GM20000 (cell line): ENCODE results near the gene CCDC27.

Source experiments
- DNase-seq: peaks from one replicate; pipeline ENCODE4 v3.0.0; 2012; ENCODE audit warnings: low spot score
- CTCF ChIP-seq: IDR thresholded peaks from 2 replicates; pipeline ENCODE4 v1.5.1; 2012; ENCODE audit warnings: mild to moderate bottlenecking, control low read depth; ENCODE audit errors: extremely low read depth, missing control alignments

Gene CCDC27

GRCh38 chr1:3752400-3752945 is at the start of gene CCDC27:
Gene CCDC27 (plus strand): TSS chr1:3752450. CDS start chr1:3752482, 32 bp downstream.
- TF ChIP-seq CTCF, result no peak
- DNase-seq, result no peak

DNA sequence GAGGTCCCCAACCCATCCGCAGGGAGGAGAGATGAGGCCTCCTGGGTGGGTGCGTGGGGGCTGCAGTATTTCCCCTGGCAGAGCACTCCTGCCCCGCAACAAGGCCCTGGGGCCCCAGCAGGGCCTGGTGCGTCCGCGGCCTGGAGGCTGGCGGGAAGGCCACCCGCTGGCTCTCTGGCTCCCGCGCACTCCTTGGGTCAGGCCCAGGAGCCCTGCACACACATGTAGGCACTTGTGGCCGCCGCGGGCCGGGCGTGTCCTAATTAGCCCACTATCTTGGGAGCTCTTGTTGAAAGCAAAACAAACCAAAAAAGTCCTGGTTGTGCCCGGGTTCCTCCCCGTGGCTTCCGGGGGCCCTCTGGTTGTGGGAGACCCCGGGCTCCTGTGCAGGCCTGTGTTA is 49.7 kb upstream of the CCDC27 start:
- no peak for DNase-seq
- TF ChIP-seq CTCF, result no peak

DNA sequence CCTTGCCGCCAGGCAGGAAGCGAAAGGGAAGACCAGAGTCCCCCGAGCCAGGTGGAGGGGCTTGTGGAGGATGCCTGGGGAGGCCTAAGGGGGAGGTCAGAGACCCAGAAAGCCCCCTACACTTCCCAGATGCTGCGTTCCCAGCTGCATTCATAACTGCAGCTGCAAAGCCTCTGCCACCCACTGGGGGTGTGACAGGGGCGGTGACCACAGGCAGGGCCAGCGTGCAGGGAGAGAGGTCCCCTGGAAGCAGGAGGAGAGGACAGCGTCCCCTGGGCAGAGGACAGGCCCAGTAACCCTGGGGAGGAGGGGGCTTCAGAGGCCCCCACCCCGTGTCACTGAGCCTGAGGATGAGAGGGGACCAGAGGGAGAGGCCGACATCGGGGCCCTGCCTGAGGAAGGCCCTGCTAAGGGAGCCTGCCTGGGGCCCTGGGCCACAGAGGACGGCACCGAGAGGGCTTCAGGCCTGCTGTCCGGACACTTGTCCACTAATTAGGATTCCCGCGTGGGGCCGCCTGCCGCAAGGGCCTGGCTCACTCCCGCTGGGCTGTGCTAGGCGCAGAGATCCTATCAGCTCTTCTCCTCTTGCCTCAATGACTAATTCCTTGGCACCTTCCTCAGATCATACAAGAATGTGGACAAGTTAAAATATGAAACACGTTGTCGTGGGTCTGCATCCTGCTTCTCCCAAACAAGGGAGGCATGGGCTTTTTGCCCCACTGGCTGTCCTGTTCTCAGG is 49.1 kb upstream of the CCDC27 start:
- no peak for TF ChIP-seq CTCF
- DNase-seq, result no peak

GRCh38 chr1:3703786-3704371 is 48.4 kb upstream of the CCDC27 start:
- DNase-seq, result no peak
- TF ChIP-seq CTCF, result no peak

DNA sequence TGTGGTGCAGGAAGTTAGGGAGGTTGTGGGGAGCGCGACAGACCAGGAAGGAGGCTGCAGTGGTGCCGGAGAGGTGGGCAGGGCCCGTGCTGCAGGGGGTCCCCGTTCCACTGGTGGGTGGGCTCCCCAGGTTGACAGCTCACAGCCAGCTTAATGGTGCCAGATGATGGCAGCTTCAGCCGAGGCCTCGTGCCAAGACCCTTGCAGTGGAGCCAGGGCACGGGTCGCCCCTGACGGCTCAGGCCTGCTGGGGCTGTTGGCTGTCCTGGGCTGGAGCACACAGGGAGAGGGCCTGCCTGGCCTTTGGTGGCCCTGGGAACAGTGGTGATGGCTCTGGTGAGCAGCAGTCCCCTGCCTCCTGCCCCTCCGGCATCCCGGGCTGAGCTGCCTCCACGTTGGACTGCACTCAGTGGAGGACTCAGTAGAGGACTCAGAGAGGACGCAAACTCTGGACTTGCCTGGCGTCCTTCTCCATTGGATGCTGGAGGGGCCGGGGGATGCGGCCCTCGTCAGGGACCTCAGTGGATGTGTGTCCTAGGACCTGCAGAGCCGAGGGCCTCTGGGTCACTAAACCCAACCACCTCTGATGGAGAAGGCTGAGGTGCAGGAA is 46.8 kb upstream of the CCDC27 start:
- no peak for DNase-seq
- no peak for TF ChIP-seq CTCF

DNA sequence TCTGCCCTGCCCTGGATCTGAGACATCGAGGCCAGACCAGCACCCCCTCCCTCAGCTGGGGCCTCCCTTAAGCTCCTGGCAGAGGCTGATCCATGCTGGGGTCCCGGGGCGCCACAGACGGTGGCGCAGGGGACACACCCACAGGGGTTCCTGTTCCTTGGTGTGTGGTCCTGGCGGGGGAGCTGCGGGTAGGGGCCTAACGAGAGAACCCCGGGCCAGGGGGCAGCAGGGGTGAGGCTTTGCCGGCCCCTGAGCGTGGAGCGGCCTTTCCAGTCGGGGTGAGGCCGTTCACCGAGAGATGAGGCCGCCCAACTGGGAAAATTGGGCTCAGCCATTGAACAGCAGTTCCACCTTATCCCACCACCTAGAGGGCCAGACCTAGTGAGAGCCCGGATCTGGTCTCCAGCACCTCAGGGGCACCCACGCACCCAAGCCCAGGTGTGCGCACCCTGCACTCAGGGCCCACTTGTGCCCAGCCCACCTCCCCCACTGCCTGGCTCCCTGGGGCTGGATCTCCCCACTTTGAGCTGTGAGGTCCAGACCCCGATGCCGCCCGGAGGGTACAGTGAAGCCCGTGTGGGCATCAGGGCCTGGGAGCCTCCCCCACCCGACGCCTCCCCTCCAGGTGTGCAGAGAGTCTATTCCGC is 45.5 kb upstream of the CCDC27 start:
- no peak for DNase-seq
- TF ChIP-seq CTCF, result no peak

GRCh38 chr1:3707298-3707938 is 44.8 kb upstream of the CCDC27 start:
- TF ChIP-seq CTCF, result no peak
- no peak for DNase-seq
